ENCODE measurements around the gene FAM200B.

DNA sequence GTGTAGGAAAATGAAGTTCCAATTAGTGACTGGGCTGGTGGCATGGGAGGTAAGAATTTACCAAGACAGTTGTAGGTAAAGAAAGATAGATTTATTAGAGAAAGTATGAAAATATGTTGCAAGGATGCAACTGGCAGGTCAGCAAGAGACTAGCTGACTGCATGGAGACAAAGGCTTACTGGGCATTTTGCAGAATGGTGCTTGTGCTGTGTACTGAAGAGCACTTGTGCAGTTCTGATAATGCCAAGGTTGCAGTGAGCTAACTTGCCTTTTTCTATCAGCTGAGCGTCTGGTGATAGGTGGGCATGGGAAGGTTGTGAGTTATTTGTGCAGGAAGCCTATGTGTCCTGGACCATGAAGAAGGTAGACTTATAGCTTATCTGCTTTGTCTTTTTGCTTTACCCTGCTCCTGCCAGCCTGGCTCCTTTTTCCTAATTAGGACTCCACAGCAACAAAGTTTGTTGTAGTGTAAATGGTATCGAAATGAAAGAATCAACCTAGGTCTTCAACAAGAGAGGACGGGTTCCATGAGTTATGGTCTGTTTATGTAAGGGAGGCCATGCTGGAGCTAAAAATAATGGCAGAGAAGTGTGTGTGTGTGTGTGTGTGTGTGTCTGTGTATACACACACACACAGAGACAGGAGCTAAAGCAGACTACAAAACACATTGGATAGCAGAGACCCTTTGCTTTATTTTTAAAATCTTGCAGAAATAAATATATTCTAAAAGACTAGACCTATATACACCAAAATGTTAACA lies 36.2 kb downstream of the FAM200B start:
- TF ChIP-seq, protein P1, sequence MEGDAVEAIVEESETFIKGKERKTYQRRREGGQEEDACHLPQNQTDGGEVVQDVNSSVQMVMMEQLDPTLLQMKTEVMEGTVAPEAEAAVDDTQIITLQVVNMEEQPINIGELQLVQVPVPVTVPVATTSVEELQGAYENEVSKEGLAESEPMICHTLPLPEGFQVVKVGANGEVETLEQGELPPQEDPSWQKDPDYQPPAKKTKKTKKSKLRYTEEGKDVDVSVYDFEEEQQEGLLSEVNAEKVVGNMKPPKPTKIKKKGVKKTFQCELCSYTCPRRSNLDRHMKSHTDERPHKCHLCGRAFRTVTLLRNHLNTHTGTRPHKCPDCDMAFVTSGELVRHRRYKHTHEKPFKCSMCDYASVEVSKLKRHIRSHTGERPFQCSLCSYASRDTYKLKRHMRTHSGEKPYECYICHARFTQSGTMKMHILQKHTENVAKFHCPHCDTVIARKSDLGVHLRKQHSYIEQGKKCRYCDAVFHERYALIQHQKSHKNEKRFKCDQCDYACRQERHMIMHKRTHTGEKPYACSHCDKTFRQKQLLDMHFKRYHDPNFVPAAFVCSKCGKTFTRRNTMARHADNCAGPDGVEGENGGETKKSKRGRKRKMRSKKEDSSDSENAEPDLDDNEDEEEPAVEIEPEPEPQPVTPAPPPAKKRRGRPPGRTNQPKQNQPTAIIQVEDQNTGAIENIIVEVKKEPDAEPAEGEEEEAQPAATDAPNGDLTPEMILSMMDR (IDR thresholded peaks at IDR 0.05; ENCODE audit: low read length), result no peak
- no peak for TF ChIP-seq EZH2 (IDR thresholded peaks at IDR 0.05; ENCODE audit: borderline replicate concordance, low read length)

Measured in OCI-LY1 (cell line).